IMR-90 (cell line): ENCODE measurements around the gene DCC.

ENCODE experiments used
- BHLHE40 ChIP-seq: fragments of 150-350 bp; IDR thresholded peaks from 2 replicates; pipeline ENCODE4 v1.6.1; 2016; ENCODE audit warnings: mild to moderate bottlenecking, low read depth, low read length
- CEBPB ChIP-seq: IDR thresholded peaks from 2 replicates; pipeline ENCODE4 v1.6.1; 2012; ENCODE audit warnings: low read depth, low read length, improper control_type of control experiment
- ELK1 ChIP-seq: fragments of 150-350 bp; IDR thresholded peaks from 2 replicates; pipeline ENCODE4 v1.6.1; 2016; ENCODE audit warnings: low read depth, mild to moderate bottlenecking, low read length, moderate library complexity, borderline replicate concordance
- FOS ChIP-seq: fragments of 150-350 bp; IDR thresholded peaks from 2 replicates; pipeline ENCODE4 v1.6.1; 2016; ENCODE audit warnings: low read depth, low read length
- MAZ ChIP-seq: IDR thresholded peaks from 2 replicates; pipeline ENCODE4 v1.6.1; 2012; ENCODE audit warnings: low read depth, mild to moderate bottlenecking, low read length, improper control_type of control experiment, moderate library complexity, borderline replicate concordance
- NFE2L2 ChIP-seq: fragments of 150-350 bp; IDR thresholded peaks from 2 replicates; pipeline ENCODE4 v1.6.1; 2016; ENCODE audit warnings: low read depth, mild to moderate bottlenecking, low read length
- POLR2A ChIP-seq: IDR thresholded peaks from 2 replicates; pipeline ENCODE4 v1.6.1; 2012; ENCODE audit warnings: mild to moderate bottlenecking, low read depth, low read length
- RAD21 ChIP-seq: IDR thresholded peaks from 2 replicates; pipeline ENCODE4 v1.6.1; 2012; ENCODE audit warnings: low read length, improper control_type of control experiment
- RCOR1 ChIP-seq: IDR thresholded peaks from 2 replicates; pipeline ENCODE4 v1.6.1; 2012; ENCODE audit warnings: mild to moderate bottlenecking, low read length, improper control_type of control experiment; ENCODE audit not compliant: insufficient replicate concordance
- RFX5 ChIP-seq: IDR thresholded peaks from 2 replicates; pipeline ENCODE4 v1.8.0; 2012; ENCODE audit warnings: low read depth, mild to moderate bottlenecking, low read length, moderate library complexity
- SMC3 ChIP-seq: fragments of 150-350 bp; IDR thresholded peaks from 2 replicates; pipeline ENCODE4 v1.6.1; 2016; ENCODE audit warnings: low read depth, mild to moderate bottlenecking, antibody characterized with exemption, low read length, moderate library complexity
- TF ChIP-seq, protein P1 (sequence below): conservative IDR thresholded peaks from 2 replicates; pipeline ENCODE4 v1.5.1; 2012; ENCODE audit warnings: mild to moderate bottlenecking, low read depth, low read length, improper control_type of control experiment

DNA sequence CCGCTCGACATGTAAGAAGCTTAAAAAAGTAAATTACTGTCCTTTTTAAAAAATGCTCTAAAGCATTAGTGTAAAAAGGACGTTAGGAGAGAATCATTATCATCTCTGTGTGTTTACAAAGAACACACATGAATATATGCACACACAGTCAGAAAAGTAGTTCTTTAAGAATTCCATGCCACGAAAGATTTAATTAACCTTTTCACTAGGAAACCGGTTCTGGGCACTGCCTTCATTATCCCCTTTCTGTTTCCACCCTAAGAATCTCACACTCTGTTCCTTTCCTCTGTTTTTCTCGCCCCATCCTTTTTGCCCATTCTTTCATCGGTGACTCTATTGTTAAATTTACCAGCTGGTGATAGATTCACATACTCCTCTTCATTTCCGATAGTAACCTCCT, 338.6 kb downstream of the DCC start:
- TF ChIP-seq CEBPB (no peak), POLR2A (no peak), RAD21 (no peak), RCOR1 (no peak), MAZ (no peak), FOS (no peak), RFX5 (no peak), ELK1 (no peak), BHLHE40 (no peak), SMC3 (no peak), NFE2L2 (no peak)
- TF ChIP-seq, protein P1, sequence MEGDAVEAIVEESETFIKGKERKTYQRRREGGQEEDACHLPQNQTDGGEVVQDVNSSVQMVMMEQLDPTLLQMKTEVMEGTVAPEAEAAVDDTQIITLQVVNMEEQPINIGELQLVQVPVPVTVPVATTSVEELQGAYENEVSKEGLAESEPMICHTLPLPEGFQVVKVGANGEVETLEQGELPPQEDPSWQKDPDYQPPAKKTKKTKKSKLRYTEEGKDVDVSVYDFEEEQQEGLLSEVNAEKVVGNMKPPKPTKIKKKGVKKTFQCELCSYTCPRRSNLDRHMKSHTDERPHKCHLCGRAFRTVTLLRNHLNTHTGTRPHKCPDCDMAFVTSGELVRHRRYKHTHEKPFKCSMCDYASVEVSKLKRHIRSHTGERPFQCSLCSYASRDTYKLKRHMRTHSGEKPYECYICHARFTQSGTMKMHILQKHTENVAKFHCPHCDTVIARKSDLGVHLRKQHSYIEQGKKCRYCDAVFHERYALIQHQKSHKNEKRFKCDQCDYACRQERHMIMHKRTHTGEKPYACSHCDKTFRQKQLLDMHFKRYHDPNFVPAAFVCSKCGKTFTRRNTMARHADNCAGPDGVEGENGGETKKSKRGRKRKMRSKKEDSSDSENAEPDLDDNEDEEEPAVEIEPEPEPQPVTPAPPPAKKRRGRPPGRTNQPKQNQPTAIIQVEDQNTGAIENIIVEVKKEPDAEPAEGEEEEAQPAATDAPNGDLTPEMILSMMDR: no peak
